Duodenal mucosa (tissue), 2 donors: Measurements from ENCODE around the gene KLHDC8A.

ENCODE experiments used
- H3K27ac ChIP-seq: one replicate; pipeline ENCODE4 v1.7.0; 2013; ENCODE audit warnings: low read depth, low read length
- H3K27me3 ChIP-seq, 2 donors: one replicate each; pipeline ENCODE4 v1.7.0; 2013; ENCODE audit warnings: low read length in 2 of 2, control low read depth in 1 of 2; ENCODE audit not compliant: insufficient read depth in 2 of 2, control insufficient read depth in 1 of 2
- H3K36me3 ChIP-seq, 2 donors: one replicate each; pipeline ENCODE4 v1.7.0; 2013; ENCODE audit warnings: low read length in 2 of 2, control low read depth in 1 of 2; ENCODE audit not compliant: insufficient read depth in 2 of 2, control insufficient read depth in 1 of 2
- H3K4me1 ChIP-seq, 2 donors: one replicate each; pipeline ENCODE4 v1.7.0; 2013; ENCODE audit warnings: low read length in 2 of 2, control low read depth in 1 of 2; ENCODE audit not compliant: insufficient read depth in 2 of 2, control insufficient read depth in 1 of 2
- H3K4me3 ChIP-seq, 2 donors: one replicate each; pipeline ENCODE4 v1.7.0; 2013; ENCODE audit warnings: low read length in 2 of 2, low read depth in 1 of 2
- H3K9ac ChIP-seq, 2 donors: one replicate each; pipeline ENCODE4 v1.7.0; 2013; ENCODE audit warnings: low read length in 2 of 2, low read depth in 1 of 2
- H3K9me3 ChIP-seq, 2 donors: one replicate each; pipeline ENCODE4 v1.7.0; 2013; ENCODE audit warnings: low read length in 2 of 2, control low read depth in 1 of 2; ENCODE audit not compliant: control insufficient read depth in 1 of 2

KLHDC8A gene

DNA sequence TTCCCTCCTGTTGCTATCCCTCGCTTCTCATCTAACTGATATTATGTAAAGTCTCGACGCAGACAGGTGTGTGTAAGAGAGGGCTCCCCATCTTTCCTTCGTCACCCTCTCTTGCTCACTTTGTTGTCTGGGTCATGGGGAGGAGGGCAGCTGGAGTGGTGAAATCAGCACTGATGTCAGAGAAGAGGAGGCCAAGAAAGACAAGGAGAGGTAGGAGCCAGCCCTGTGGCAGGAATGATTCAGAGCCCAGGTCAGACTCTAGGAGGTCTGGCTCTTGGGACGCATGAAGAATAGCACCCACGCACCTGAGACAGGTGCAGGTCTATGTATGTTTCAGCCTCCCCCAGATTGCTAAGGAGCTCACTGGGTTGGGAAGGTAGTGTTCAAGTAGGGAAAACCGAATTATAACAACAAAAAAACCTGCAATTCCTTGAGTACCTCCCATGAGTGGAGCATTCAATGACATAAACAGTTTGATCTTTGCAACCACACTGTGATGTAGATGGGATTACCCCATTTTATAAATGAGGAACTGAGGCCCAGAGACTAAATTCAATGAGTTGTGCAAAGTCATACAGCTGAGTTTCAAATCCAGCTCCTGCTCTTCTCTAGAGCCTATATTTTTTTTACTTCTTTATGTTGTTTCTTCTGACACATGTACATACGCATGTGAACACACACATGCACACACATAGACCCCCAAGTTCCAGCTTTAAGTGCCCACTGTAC is 45.6 kb downstream of the KLHDC8A start:
- Histone ChIP-seq H3K4me1 (peaks cover 84 to 88% of the 10 kb centered on the region in 2 donors), H3K36me3 (peaks cover 54 to 56% of the 10 kb centered on the region in 2 donors), H3K27ac (peak overlapping the region; percentile 20), H3K9ac (no peak overlapping the region), H3K4me3 (no peak overlapping the region), H3K9me3 (no peaks in the 10 kb centered on the region), H3K27me3 (no peaks in the 10 kb centered on the region)

DNA sequence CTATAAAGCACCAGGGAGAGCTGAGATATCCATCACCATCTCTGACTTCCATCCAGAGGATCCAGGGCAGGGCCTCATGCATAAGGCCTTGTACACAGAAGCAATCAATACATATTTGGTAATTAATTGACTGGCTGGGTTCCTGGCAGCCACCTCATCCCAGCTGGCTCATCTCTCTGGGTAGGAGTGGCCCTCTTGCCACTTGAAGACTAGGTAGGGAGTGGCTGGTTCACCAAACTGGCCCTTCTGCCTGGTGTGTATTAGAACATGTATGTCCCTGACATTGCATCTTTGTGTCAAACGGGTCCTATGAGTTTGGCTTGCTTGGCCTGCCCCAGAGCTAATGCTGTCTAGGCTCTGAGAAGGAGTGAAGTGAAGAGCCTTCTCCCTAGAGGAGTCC is 47.0 kb downstream of the KLHDC8A start:
- no peaks in the 10 kb centered on the region for H3K27me3 ChIP-seq
- H3K9me3 ChIP-seq = no peaks in the 10 kb centered on the region
- peaks cover 76 to 78% of the 10 kb centered on the region in 2 donors for H3K4me1 ChIP-seq
- H3K36me3 ChIP-seq = peaks cover 65 to 70% of the 10 kb centered on the region in 2 donors
- H3K9ac ChIP-seq = no peak overlapping the region
- H3K4me3 ChIP-seq = no peak overlapping the region
- H3K27ac ChIP-seq = no peak overlapping the region

DNA sequence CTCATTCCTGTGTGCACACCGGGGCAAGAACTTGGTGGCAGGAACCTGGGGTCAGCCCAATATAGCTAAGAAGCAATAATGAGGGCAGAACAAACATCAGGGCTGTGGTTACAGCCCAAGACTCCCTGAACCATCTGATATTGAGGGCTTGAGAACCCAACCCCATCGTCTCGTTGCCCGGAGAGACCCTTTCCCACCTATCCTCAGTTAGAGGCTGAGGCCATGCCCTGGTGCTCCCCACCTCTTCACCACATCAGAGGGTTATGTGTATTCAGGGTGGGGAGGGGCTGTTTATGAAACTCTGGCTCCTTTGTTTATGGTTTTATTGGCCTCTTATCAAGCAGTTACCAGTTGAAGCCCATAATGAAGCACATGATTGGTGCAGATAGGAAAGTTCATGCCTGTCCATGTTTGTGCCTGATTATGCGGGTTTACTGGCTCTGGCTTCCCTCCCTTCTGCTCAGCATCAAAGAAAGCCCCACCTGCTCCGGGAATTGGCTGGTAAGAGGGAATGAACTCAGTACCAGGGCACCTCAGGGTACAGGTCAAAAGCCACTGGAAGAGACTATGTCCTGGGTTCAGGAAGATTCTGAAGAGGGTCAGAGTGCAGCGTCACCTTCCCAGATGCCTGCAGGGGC is 49.7 kb downstream of the KLHDC8A start:
- Histone ChIP-seq H3K27ac (peak overlapping the region; percentile 1), H3K27me3 (no peaks in the 10 kb centered on the region), H3K4me3 (no peak overlapping the region), H3K4me1 (peaks cover 67% of the 10 kb centered on the region in 2 donors), H3K9ac (peak overlapping the region; percentile 16 to 33), H3K36me3 (peaks cover 82 to 93% of the 10 kb centered on the region in 2 donors), H3K9me3 (no peaks in the 10 kb centered on the region)

DNA sequence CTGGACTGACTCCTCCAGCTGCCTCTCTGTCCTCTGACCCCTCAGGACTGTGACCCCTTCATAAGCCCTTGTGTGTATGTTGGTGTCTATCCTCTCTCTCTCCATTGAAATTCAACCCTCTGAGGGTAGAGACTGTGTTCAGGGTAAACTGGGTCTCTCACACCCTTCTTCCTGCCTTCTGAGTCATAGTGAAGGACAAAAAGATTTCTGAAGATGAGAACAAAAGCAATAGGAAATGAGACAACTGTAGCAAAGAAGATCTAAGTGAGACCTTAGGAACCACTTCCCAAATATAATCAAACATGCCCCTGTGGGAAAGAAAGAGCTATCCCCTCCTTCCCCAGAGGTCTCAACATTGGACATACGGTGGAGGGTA is 52.0 kb downstream of the KLHDC8A start:
- Histone ChIP-seq H3K27ac (no peak overlapping the region), H3K27me3 (no peaks in the 10 kb centered on the region), H3K36me3 (peaks cover 59 to 78% of the 10 kb centered on the region in 2 donors), H3K9me3 (no peaks in the 10 kb centered on the region), H3K4me1 (peaks cover 56 to 60% of the 10 kb centered on the region in 2 donors), H3K9ac (no peak overlapping the region), H3K4me3 (no peak overlapping the region)

DNA sequence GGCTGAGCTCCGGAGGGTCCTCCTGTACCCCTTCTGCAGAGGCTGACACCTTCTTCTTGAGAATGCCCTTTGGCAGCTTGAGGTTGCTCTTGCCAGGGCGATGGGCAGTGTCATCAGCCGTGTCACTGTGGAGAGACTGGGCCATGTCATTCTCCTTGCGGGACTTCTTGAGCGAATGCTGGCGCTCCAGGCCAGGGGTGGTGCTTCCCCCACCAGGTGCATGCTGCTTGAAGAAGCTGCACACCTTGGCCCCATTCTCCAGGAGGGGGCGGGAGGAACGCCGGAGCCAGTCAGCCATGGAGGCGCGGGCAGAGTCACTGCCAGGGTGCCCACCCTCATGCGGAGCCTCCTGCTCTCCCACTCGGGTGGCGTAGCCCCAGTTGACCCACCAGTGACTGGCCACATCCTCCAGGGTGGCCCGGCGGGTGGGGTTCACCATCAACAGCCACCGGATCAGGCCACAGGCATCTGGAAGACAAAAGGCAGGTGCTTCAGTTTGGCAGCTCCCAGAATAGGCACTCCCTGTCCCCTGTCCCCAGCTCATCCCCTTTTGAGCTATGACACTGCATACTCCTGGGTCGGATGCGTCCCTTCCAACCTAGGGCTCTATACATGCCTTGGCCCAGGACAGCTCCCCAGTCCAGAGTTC is 52.6 kb downstream of the KLHDC8A start:
- H3K9me3 ChIP-seq = no peaks in the 10 kb centered on the region
- H3K27ac ChIP-seq = no peak overlapping the region
- H3K36me3 ChIP-seq = peaks cover 58 to 74% of the 10 kb centered on the region in 2 donors
- H3K27me3 ChIP-seq = no peaks in the 10 kb centered on the region
- peaks cover 52 to 55% of the 10 kb centered on the region in 2 donors for H3K4me1 ChIP-seq
- no peak overlapping the region for H3K4me3 ChIP-seq
- no peak overlapping the region for H3K9ac ChIP-seq

DNA sequence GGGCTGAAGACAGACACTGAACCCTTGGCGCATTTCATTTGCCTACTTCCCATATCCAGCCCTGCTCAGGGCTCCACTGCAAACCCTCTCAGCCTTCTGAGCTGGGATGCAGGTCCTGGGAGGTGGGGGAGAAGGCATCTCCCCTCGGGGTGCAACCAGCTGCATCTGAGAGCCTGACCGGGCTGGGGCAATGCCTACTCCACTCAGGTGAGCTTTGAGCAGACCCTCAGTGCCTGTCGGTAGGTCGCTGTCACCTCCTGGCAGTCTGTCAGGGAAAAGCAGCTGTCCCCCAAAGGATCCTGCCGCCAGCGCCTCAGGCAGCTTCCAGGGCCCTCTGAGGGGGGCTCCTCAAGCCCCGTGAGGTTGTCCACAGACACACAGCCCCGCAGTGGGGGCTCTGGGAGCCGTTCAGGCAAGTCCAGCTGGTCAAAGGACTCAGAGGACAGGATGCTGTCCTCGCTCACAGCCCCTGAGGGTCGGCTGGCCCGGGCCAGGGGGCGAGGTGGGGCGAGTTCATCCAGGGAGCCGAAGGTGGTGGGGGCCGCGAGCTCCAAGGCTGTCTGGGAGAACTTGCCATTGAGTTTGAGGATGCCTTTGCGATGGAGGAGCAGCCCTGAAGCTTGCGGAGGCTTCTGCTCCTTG is 53.4 kb downstream of the KLHDC8A start:
- H3K9me3 ChIP-seq = no peaks in the 10 kb centered on the region
- no peak overlapping the region for H3K27ac ChIP-seq
- H3K4me1 ChIP-seq = peaks cover 44 to 47% of the 10 kb centered on the region in 2 donors
- H3K27me3 ChIP-seq = no peaks in the 10 kb centered on the region
- peaks cover 50 to 66% of the 10 kb centered on the region in 2 donors for H3K36me3 ChIP-seq
- no peak overlapping the region for H3K9ac ChIP-seq
- no peak overlapping the region for H3K4me3 ChIP-seq

DNA sequence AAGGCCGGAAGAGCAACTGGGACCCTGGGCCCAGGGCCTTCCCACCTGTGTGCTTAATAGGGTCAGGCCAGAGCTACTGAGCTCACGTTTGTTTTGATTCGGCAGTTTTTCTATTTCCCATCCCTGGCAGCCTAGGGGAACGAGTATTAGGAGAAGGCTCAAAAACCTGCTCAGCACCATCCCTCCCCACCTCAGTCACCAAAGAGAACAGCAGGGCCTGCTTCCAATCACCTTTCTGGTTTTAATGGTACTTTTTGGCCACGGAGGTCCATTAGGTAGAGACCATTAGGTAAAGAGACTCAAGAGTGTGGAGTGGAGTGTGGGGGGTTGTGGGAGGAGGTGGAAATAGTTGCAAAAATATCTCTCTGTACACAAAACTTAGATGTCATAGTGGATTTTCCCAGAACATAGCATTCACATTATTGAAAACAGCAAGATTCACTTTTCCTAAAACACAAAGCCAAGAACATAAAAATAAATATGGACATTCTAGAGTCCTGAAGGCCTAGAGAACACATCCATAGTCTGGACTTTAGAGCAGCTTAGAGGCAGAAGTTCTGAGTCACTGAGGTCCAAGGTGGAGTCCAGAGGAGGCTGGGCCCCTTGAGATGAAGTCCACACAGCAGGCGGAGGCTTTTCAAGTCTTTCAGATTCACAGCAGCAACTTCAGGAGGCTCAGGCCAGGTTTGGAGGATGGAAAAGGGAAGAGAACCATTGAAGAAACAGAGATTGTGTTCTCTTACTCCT is 54.7 kb downstream of the KLHDC8A start:
- peaks cover 37 to 53% of the 10 kb centered on the region in 2 donors for H3K36me3 ChIP-seq
- peak overlapping the region in 1 of 2 donors; percentile 3 for H3K4me3 ChIP-seq
- H3K4me1 ChIP-seq = peaks cover 33 to 35% of the 10 kb centered on the region in 2 donors
- no peaks in the 10 kb centered on the region for H3K9me3 ChIP-seq
- H3K27ac ChIP-seq = peak overlapping the region; percentile 52
- no peaks in the 10 kb centered on the region for H3K27me3 ChIP-seq
- H3K9ac ChIP-seq = peak overlapping the region in 1 of 2 donors; percentile 42

DNA sequence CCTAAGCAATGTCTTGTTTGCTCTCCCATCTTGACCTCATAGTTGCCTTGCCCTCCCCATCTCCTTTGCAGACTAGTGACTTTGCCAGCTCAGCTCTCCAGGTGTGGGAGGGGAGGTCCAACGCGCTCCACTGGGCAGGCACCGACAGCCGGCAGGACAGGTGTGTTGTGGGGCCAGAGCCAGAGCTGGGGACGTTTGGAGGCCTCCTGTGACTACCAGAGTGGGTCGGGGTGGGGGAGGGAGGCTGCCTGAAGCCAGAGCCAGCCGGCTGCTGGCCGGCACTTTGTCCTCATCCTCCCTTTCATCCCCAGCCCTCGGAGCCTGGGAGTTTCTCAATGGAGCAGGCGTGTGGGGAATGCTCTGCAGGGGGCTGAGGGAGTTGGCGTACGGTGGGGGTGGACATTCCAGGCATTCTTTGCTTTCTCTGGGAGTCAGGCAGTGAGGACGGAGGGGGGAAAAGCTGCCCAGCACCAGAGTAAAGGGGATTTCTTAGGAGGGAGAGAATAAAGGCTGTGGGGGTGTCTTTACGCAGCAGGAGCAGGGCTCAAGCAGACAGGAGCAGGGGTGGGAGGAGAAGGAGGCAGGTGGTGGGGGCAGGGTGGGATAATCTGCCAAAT is 55.4 kb downstream of the KLHDC8A start:
- Histone ChIP-seq H3K27ac (peak overlapping the region; percentile 52), H3K27me3 (no peaks in the 10 kb centered on the region), H3K36me3 (peaks cover 31 to 47% of the 10 kb centered on the region in 2 donors), H3K9me3 (no peaks in the 10 kb centered on the region), H3K4me3 (peak overlapping the region in 1 of 2 donors; percentile 3), H3K9ac (peak overlapping the region in 1 of 2 donors; percentile 42), H3K4me1 (peaks cover 26 to 29% of the 10 kb centered on the region in 2 donors)

DNA sequence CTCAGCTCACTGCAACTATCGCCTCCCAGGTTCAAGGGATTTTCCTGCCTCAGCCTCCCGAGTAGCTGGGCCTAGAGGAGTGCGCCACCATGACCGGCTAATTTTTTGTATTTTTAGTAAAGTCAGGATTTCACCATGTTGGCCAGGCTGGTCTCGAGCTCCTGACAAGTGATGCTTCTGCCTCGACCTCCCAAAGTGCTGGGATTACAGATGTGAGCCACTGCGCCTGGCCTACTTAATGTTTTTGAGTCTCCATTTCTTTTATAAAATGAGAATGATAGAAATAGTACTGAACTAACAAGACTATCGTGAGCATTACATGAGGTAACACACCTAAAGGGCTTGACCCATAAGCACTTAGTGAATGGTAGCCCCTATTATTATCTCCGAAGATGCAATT is 56.6 kb downstream of the KLHDC8A start:
- H3K9me3 ChIP-seq = no peaks in the 10 kb centered on the region
- H3K4me3 ChIP-seq = no peak overlapping the region
- no peak overlapping the region for H3K27ac ChIP-seq
- H3K4me1 ChIP-seq = peaks cover 24 to 27% of the 10 kb centered on the region in 2 donors
- no peaks in the 10 kb centered on the region for H3K27me3 ChIP-seq
- H3K36me3 ChIP-seq = peaks cover 22 to 35% of the 10 kb centered on the region in 2 donors
- H3K9ac ChIP-seq = no peak overlapping the region
